GM21381 (cell line): Measurements from ENCODE around the gene DBF4B.

Source experiments
- ATAC-seq: cut with Tn5 transposase; IDR thresholded peaks from one replicate; pipeline ENCODE4 v1.9.1; 2021; ENCODE audit warnings: mild to moderate bottlenecking, moderate library complexity; ENCODE audit not compliant: unreplicated experiment

The DBF4B gene

GRCh38 chr17:44759086-44759915 is 50.8 kb downstream of the DBF4B start:
- no peak for ATAC-seq

- ATAC-seq = no peak
Observed at GRCh38 chr17:44759916-44760243, 51.4 kb downstream of the DBF4B start.

GRCh38 chr17:44760474-44761308 is 52.2 kb downstream of the DBF4B start:
- no peak for ATAC-seq

- ATAC-seq = no peak
Observed at GRCh38 chr17:44761932-44762810, 53.7 kb downstream of the DBF4B start.

GRCh38 chr17:44763170-44763569 is 54.7 kb downstream of the DBF4B start:
- no peak for ATAC-seq

GRCh38 chr17:44765965-44766364 is 57.5 kb downstream of the DBF4B start:
- ATAC-seq = no peak

- no peak for ATAC-seq
Observed at GRCh38 chr17:44766409-44767038, 58.1 kb downstream of the DBF4B start.

GRCh38 chr17:44767493-44767892 is 59.0 kb downstream of the DBF4B start:
- no peak for ATAC-seq

- no peak for ATAC-seq
Observed at GRCh38 chr17:44768505-44769142, 60.2 kb downstream of the DBF4B start.

GRCh38 chr17:44769230-44769629 is 60.8 kb downstream of the DBF4B start:
- no peak for ATAC-seq

GRCh38 chr17:44769647-44770084 is 61.2 kb downstream of the DBF4B start:
- no peak for ATAC-seq

GRCh38 chr17:44770166-44770925 is 61.9 kb downstream of the DBF4B start:
- ATAC-seq = no peak

GRCh38 chr17:44772308-44773045 is 64.0 kb downstream of the DBF4B start:
- no peak for ATAC-seq

GRCh38 chr17:44773140-44773539 is 64.7 kb downstream of the DBF4B start:
- no peak for ATAC-seq

- no peak for ATAC-seq
Observed at GRCh38 chr17:44774271-44775135, 66.0 kb downstream of the DBF4B start.

GRCh38 chr17:44775136-44775837 is 66.8 kb downstream of the DBF4B start:
- ATAC-seq = peak; percentile 91
